ENCODE measurements around the gene OOEP. TPM values are rescaled to one million over a fixed set of nuclear protein-coding genes. Genes with fewer than 3 reads are reported as not detected.

The OOEP gene
- total RNA-seq, 1 experiment from 2014 or later, result not detected

DNA sequence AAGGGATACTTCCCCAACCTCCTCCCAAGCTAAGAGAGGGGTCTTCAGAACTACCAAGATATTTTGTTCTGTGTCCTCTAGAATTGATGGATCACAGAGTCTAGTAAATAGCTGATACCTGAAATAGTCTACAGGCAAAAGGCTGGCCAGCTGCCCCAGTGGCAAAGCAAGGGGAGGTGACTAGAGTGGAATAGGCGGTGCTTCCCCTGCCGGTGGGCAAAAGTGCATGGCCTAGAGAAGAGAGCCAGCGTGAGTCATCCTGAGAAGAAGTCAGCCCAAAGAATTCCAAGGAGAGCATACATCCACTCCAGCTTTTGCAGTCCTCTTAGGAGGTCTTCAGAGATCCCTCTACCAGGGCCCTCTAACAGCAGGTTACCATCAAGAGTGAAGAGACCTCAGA lies 30.4 kb downstream of the OOEP start:
- ATAC-seq (peak; percentile 80), DNase-seq (ENCODE audit: low read depth, low spot score) (no peak)
- H3K4me3 ChIP-seq (replicated peaks in 1 of 2; ENCODE audit: low read depth in 1 of 2, low read length in 2 of 2), result no peak overlapping the region
- H3K4me1 ChIP-seq (ENCODE audit: control insufficient read depth in 1 of 2, insufficient read depth in 2 of 2, low read length in 2 of 2), result peaks cover 0 to 10% of the 10 kb centered on the region in 2 experiments; a peak in 2 of 4 replicates
- intact Hi-C loops (cut with micrococcal nuclease), result no loop called here
- ChIA-PET RAD21 (ENCODE audit: low non-redundant PET in 1 of 2, low total read pairs in 2 of 2, uncharacterized antibody in 2 of 2, unreplicated experiment in 2 of 2) (interaction anchor here in 1 of 2 experiments (1.1 kb wide), 1 partner anchor 13 kb away, joined by 3 read pairs; no protein-coding TSS in a partner anchor), CTCF (interaction anchor here (1.0 kb wide), 1 partner anchor 13 kb away, joined by 3 read pairs; no protein-coding TSS in a partner anchor), POLR2A (no interaction called here)
- BruUV-seq (replicated peaks), result no TSS peak
- H3K4me2 ChIP-seq (ENCODE audit: low read length), result no peak overlapping the region
- no peak overlapping the region for H2AFZ ChIP-seq (ENCODE audit: low read depth, low read length, poor library complexity, severe bottlenecking)
- no peaks in the 10 kb centered on the region for H3K79me2 ChIP-seq (ENCODE audit: insufficient read depth, low read length)
- H4K20me1 ChIP-seq (ENCODE audit: insufficient read depth), result no peaks in the 10 kb centered on the region
- no peaks in the 10 kb centered on the region for H3K9me3 ChIP-seq (ENCODE audit: control insufficient read depth in 1 of 2, insufficient read depth in 1 of 2, low read depth in 1 of 2, low read length in 2 of 2)
- no peaks in the 10 kb centered on the region for H3K9me2 ChIP-seq (ENCODE audit: insufficient read depth)
- H3K27ac ChIP-seq (ENCODE audit: low read depth, low read length), result no peak overlapping the region
- H3K36me3 ChIP-seq (ENCODE audit: control insufficient read depth in 1 of 2, insufficient read depth in 2 of 2, low read length in 2 of 2), result no peaks in the 10 kb centered on the region
- no peak overlapping the region for H3K9ac ChIP-seq (ENCODE audit: low read length)
- no peaks in the 10 kb centered on the region for H3K27me3 ChIP-seq (ENCODE audit: insufficient read depth, low read length)
- TF ChIP-seq SRF (IDR thresholded peaks at IDR 0.05; ENCODE audit: low read depth) (no peak), POLR2A (IDR thresholded peaks at IDR 0.05; ENCODE audit: borderline replicate concordance, extremely low read depth, insufficient read depth, insufficient read length) (no peak), ZNF274 (IDR thresholded peaks at IDR 0.05; ENCODE audit: low read depth, low read length) (no peak), RAD21 (IDR thresholded peaks at IDR 0.05; ENCODE audit: low read depth) (no peak), EZH2 (IDR thresholded peaks at IDR 0.05) (no peak), POLR2AphosphoS5 (IDR thresholded peaks at IDR 0.05; ENCODE audit: low read depth, low read length) (no peak), EGR1 (IDR thresholded peaks at IDR 0.05; ENCODE audit: low read depth) (no peak), FOSL1 (IDR thresholded peaks at IDR 0.05; ENCODE audit: low read depth) (no peak), ZFX (IDR thresholded peaks at IDR 0.05) (no peak), SIN3A (IDR thresholded peaks at IDR 0.05; ENCODE audit: low read depth) (no peak), JUND (IDR thresholded peaks at IDR 0.05) (no peak), SP1 (IDR thresholded peaks at IDR 0.05; ENCODE audit: low read depth) (no peak), CBX3 (IDR thresholded peaks at IDR 0.05; ENCODE audit: low read depth) (no peak), CEBPB (IDR thresholded peaks at IDR 0.05; ENCODE audit: low read depth) (no peak), ELF1 (IDR thresholded peaks at IDR 0.05; ENCODE audit: borderline replicate concordance, low read depth) (no peak), EZH2phosphoT487 (IDR thresholded peaks at IDR 0.05; ENCODE audit: borderline replicate concordance) (no peak), TCF7L2 (IDR thresholded peaks at IDR 0.05; ENCODE audit: borderline replicate concordance, extremely low read depth, insufficient read depth, insufficient read length) (no peak)
- TF ChIP-seq, protein P1, sequence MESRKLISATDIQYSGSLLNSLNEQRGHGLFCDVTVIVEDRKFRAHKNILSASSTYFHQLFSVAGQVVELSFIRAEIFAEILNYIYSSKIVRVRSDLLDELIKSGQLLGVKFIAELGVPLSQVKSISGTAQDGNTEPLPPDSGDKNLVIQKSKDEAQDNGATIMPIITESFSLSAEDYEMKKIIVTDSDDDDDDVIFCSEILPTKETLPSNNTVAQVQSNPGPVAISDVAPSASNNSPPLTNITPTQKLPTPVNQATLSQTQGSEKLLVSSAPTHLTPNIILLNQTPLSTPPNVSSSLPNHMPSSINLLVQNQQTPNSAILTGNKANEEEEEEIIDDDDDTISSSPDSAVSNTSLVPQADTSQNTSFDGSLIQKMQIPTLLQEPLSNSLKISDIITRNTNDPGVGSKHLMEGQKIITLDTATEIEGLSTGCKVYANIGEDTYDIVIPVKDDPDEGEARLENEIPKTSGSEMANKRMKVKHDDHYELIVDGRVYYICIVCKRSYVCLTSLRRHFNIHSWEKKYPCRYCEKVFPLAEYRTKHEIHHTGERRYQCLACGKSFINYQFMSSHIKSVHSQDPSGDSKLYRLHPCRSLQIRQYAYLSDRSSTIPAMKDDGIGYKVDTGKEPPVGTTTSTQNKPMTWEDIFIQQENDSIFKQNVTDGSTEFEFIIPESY (IDR thresholded peaks at IDR 0.05; ENCODE audit: extremely low read depth, insufficient replicate concordance, low read length), result no peak
- TF ChIP-seq, protein P2, sequence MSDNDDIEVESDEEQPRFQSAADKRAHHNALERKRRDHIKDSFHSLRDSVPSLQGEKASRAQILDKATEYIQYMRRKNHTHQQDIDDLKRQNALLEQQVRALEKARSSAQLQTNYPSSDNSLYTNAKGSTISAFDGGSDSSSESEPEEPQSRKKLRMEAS (IDR thresholded peaks at IDR 0.05), result no peak
- TF ChIP-seq, protein P3, sequence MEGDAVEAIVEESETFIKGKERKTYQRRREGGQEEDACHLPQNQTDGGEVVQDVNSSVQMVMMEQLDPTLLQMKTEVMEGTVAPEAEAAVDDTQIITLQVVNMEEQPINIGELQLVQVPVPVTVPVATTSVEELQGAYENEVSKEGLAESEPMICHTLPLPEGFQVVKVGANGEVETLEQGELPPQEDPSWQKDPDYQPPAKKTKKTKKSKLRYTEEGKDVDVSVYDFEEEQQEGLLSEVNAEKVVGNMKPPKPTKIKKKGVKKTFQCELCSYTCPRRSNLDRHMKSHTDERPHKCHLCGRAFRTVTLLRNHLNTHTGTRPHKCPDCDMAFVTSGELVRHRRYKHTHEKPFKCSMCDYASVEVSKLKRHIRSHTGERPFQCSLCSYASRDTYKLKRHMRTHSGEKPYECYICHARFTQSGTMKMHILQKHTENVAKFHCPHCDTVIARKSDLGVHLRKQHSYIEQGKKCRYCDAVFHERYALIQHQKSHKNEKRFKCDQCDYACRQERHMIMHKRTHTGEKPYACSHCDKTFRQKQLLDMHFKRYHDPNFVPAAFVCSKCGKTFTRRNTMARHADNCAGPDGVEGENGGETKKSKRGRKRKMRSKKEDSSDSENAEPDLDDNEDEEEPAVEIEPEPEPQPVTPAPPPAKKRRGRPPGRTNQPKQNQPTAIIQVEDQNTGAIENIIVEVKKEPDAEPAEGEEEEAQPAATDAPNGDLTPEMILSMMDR (IDR thresholded peaks at IDR 0.05 in 2 of 3, conservative IDR thresholded peaks at IDR 0.05 in 1 of 3; ENCODE audit: borderline replicate concordance in 1 of 3, insufficient read depth in 1 of 3, low read depth in 2 of 3, low read length in 2 of 3), result no peak
